H1 (cell line): ENCODE results near the gene GALNT7. TPM values are rescaled to one million over a fixed set of nuclear protein-coding genes. Genes with fewer than 3 reads are reported as not detected.

Source experiments
- CTCF ChIA-PET: fragments of 300-600 bp; sonication (Branson Sonifier 250); formaldehyde crosslinking; loops from one replicate; lab custom pipeline; 2021; ENCODE audit not compliant: partially characterized antibody; lab: Charles Lee
- POLR2A ChIA-PET: fragments of 300-600 bp; sonication (Branson Sonifier 250); formaldehyde crosslinking; loops from one replicate; lab custom pipeline; 2021; ENCODE audit warnings: inconsistent platforms; ENCODE audit not compliant: partially characterized antibody; lab: Charles Lee
- DNase-seq, 2 experiments: peaks; one replicate each; pipeline versions ENCODE4 v3.0.0 to v3.0.0-alpha.2; 2010 to 2022; ENCODE audit warnings: low spot score in 2 of 2, low read depth in 1 of 2, mixed read lengths in 1 of 2
- FAIRE-seq: peaks from 2 replicates; lab custom pipeline; 2011; peaks lifted over from hg19 to GRCh38; lab: Jason Lieb, UNC
- H2AFZ ChIP-seq: 2 replicates; pipeline ENCODE4 v1.8.1; 2012; ENCODE audit warnings: low read length, inconsistent platforms
- H2AK5ac ChIP-seq: 2 replicates; pipeline ENCODE4 v1.6.1; 2013; ENCODE audit warnings: low read depth, low read length
- H2BK120ac ChIP-seq: replicated peaks from 2 replicates; pipeline ENCODE3; 2013; ENCODE audit warnings: low read depth, low read length, inconsistent platforms
- H2BK12ac ChIP-seq: 2 replicates; pipeline ENCODE4 v1.6.1; 2013; ENCODE audit warnings: low read depth, low read length
- H2BK15ac ChIP-seq: 2 replicates; pipeline ENCODE4 v1.6.1; 2013; ENCODE audit warnings: low read length
- H2BK20ac ChIP-seq: 2 replicates; pipeline ENCODE4 v1.6.1; 2013; ENCODE audit warnings: low read length
- H2BK5ac ChIP-seq: 2 replicates; pipeline ENCODE4 v1.6.1; 2013; ENCODE audit warnings: low read depth, low read length
- H3K14ac ChIP-seq: 2 replicates; pipeline ENCODE4 v1.6.1; 2013; ENCODE audit warnings: inconsistent platforms; ENCODE audit not compliant: insufficient read length
- H3K18ac ChIP-seq: 2 replicates; pipeline ENCODE4 v1.6.1; 2013; ENCODE audit warnings: low read length; ENCODE audit errors: extremely low read depth
- H3K23ac ChIP-seq: 2 replicates; pipeline ENCODE4 v1.6.1; 2013; ENCODE audit warnings: inconsistent platforms; ENCODE audit not compliant: insufficient read length
- H3K23me2 ChIP-seq: 2 replicates; pipeline ENCODE4 v1.6.1; 2013; ENCODE audit warnings: low read depth, low read length
- H3K27ac ChIP-seq: 2 replicates; pipeline ENCODE4 v1.6.1; 2011; ENCODE audit warnings: low read depth, low read length, inconsistent platforms
- H3K27me3 ChIP-seq, 4 experiments: replicated peaks in 1 of 4; 1 replicate in 1 of 4; 2 replicates in 3 of 4; pipeline versions ENCODE4 v1.6.1 to v1.8.1; 2011 to 2013; ENCODE audit warnings: low read length in 3 of 4, mild to moderate bottlenecking in 3 of 4, inconsistent platforms in 2 of 4, mixed read lengths in 2 of 4, moderate library complexity in 1 of 4; ENCODE audit not compliant: control insufficient read depth in 3 of 4, insufficient read depth in 3 of 4; ENCODE audit errors: extremely low read depth in 1 of 4
- H3K36me3 ChIP-seq, 4 experiments: 2 replicates each; pipeline versions ENCODE4 v1.6.1 to v1.8.1; 2011 to 2013; ENCODE audit warnings: mild to moderate bottlenecking in 4 of 4, low read length in 3 of 4, moderate library complexity in 2 of 4, control low read depth in 1 of 4, inconsistent platforms in 1 of 4; ENCODE audit not compliant: insufficient read depth in 4 of 4, control insufficient read depth in 2 of 4
- H3K4ac ChIP-seq: replicated peaks from 2 replicates; pipeline ENCODE3; 2013; ENCODE audit warnings: low read length, low read depth, mixed read lengths, inconsistent platforms; ENCODE audit not compliant: insufficient read length
- H3K4me1 ChIP-seq, 4 experiments: replicated peaks in 1 of 4; 1 replicate in 1 of 4; 2 replicates in 3 of 4; pipeline versions ENCODE4 v1.6.1 to v1.8.1; 2011 to 2013; ENCODE audit warnings: low read length in 3 of 4, inconsistent platforms in 2 of 4, mixed read lengths in 1 of 4; ENCODE audit not compliant: insufficient read depth in 4 of 4, control insufficient read depth in 3 of 4
- H3K4me2 ChIP-seq, 2 experiments: 2 replicates each; pipeline versions ENCODE4 v1.6.1 to v1.8.1; 2011 to 2013; ENCODE audit warnings: low read depth in 2 of 2, low read length in 2 of 2, control low read depth in 1 of 2, inconsistent platforms in 1 of 2, mild to moderate bottlenecking in 1 of 2; ENCODE audit not compliant: insufficient read depth in 1 of 2
- H3K4me3 ChIP-seq, 4 experiments: fragments of 200-600, 300-600 bp in 1 of 4; sonication (generic), shearing (Covaris generic), sonication (Bioruptor Twin) in 1 of 4; 2 replicates each; pipeline versions ENCODE4 v1.5.1 to v1.8.1; 2011 to 2016; ENCODE audit warnings: low read length in 4 of 4, low read depth in 3 of 4, control low read depth in 2 of 4, inconsistent platforms in 2 of 4, mild to moderate bottlenecking in 2 of 4, mixed read lengths in 1 of 4, moderate library complexity in 1 of 4; ENCODE audit not compliant: insufficient read depth in 2 of 4; ENCODE audit errors: extremely low read depth in 1 of 4
- H3K56ac ChIP-seq: replicated peaks from 2 replicates; pipeline ENCODE3; 2013; ENCODE audit warnings: low read depth, mild to moderate bottlenecking, mixed read lengths, low read length, inconsistent platforms; ENCODE audit not compliant: insufficient read length
- H3K79me1 ChIP-seq: 2 replicates; pipeline ENCODE4 v1.6.1; 2013; ENCODE audit warnings: low read depth, low read length, control low read depth
- H3K79me2 ChIP-seq, 2 experiments: 2 replicates each; pipeline versions ENCODE4 v1.6.1 to v1.8.1; 2012 to 2013; ENCODE audit warnings: low read length in 2 of 2, mild to moderate bottlenecking in 2 of 2, inconsistent platforms in 1 of 2; ENCODE audit not compliant: insufficient read depth in 2 of 2, control insufficient read depth in 1 of 2
- H3K9ac ChIP-seq, 4 experiments: replicated peaks in 1 of 4; 1 replicate in 1 of 4; 2 replicates in 3 of 4; pipeline versions ENCODE4 v1.6.1 to v1.8.1; 2011 to 2013; ENCODE audit warnings: low read depth in 3 of 4, low read length in 3 of 4, control low read depth in 2 of 4, mild to moderate bottlenecking in 2 of 4, moderate library complexity in 2 of 4, inconsistent platforms in 1 of 4; ENCODE audit errors: extremely low read depth in 1 of 4
- H3K9me3 ChIP-seq, 2 experiments: 2 replicates each; pipeline versions ENCODE4 v1.6.1 to v1.8.1; 2012 to 2013; ENCODE audit warnings: mild to moderate bottlenecking in 2 of 2, moderate library complexity in 2 of 2, control low read depth in 1 of 2, inconsistent platforms in 1 of 2, low read depth in 1 of 2, low read length in 1 of 2, mixed read lengths in 1 of 2; ENCODE audit not compliant: insufficient read depth in 2 of 2
- H4K20me1 ChIP-seq, 2 experiments: replicated peaks in 1 of 2; 2 replicates each; pipeline versions ENCODE3 to v1.8.1; 2011 to 2013; ENCODE audit warnings: inconsistent platforms in 2 of 2, low read length in 2 of 2, mild to moderate bottlenecking in 1 of 2; ENCODE audit not compliant: insufficient read depth in 2 of 2, control insufficient read depth in 1 of 2
- H4K5ac ChIP-seq: 2 replicates; pipeline ENCODE4 v1.6.1; 2013; ENCODE audit warnings: low read length, low read depth, mixed read lengths, inconsistent platforms; ENCODE audit not compliant: insufficient read length
- H4K8ac ChIP-seq: 2 replicates; pipeline ENCODE4 v1.8.0; 2013; ENCODE audit warnings: mild to moderate bottlenecking, moderate library complexity, low read length, inconsistent platforms; ENCODE audit not compliant: insufficient read depth; ENCODE audit errors: extremely low read depth
- H4K91ac ChIP-seq: replicated peaks from 2 replicates; pipeline ENCODE3; 2013; ENCODE audit warnings: low read length, mixed read lengths, inconsistent platforms; ENCODE audit not compliant: insufficient read length
- CBX5 ChIP-seq: fragments of 300-800, 300-1000 bp; sonication (generic); IDR thresholded peaks from 2 replicates; pipeline ENCODE4 v1.7.1; 2016; ENCODE audit warnings: antibody characterized with exemption, low read length, low read depth
- CBX8 ChIP-seq: fragments of 300-800, 300-1000 bp; sonication (generic); IDR thresholded peaks from 2 replicates; pipeline ENCODE4 v1.7.1; 2016; ENCODE audit warnings: low read depth, low read length, borderline replicate concordance
- E2F6 ChIP-seq: IDR thresholded peaks from 2 replicates; pipeline ENCODE4 v1.6.1; 2012; ENCODE audit warnings: inconsistent platforms
- EGR1 ChIP-seq: IDR thresholded peaks from 2 replicates; pipeline ENCODE4 v1.6.1; 2011; ENCODE audit warnings: low read depth, low read length, borderline replicate concordance
- FOSL1 ChIP-seq: IDR thresholded peaks from 2 replicates; pipeline ENCODE4 v1.6.1; 2011; ENCODE audit warnings: mild to moderate bottlenecking, low read depth, low read length, moderate library complexity; ENCODE audit not compliant: insufficient read depth
- KDM1A ChIP-seq: fragments of 200-600, 300-600 bp; sonication (generic); IDR thresholded peaks from 2 replicates; pipeline ENCODE4 v1.7.1; 2016; ENCODE audit warnings: mild to moderate bottlenecking, low read length, borderline replicate concordance
- POLR2A ChIP-seq, 2 experiments: IDR thresholded peaks; 1 replicate in 1 of 2; 2 replicates in 1 of 2; pipeline ENCODE4 v1.6.1; 2011; ENCODE audit warnings: low read depth in 2 of 2, low read length in 2 of 2, mild to moderate bottlenecking in 2 of 2; ENCODE audit errors: control extremely low read depth in 1 of 2
- RFX5 ChIP-seq: IDR thresholded peaks from 2 replicates; pipeline ENCODE4 v1.6.1; 2011; ENCODE audit warnings: low read depth, low read length, improper control_type of control experiment, borderline replicate concordance
- SAP30 ChIP-seq: fragments of 300-600 bp; sonication (generic); IDR thresholded peaks from 2 replicates; pipeline ENCODE4 v1.7.1; 2012; ENCODE audit warnings: low read length, moderate library complexity, mild to moderate bottlenecking, inconsistent platforms; ENCODE audit not compliant: insufficient read depth, insufficient replicate concordance
- SP4 ChIP-seq: IDR thresholded peaks from 2 replicates; pipeline ENCODE4 v1.6.1; 2012; ENCODE audit warnings: low read length, inconsistent platforms
- WGBS, 2 experiments: shearing (Covaris generic) in 1 of 2; methylation state at CpG; one replicate each; pipeline versions ENCODE4 v1.1.6 to v1.1.7; 2013 to 2015; ENCODE audit warnings: low lambda C conversion rate in 2 of 2, mixed read lengths in 2 of 2, inconsistent platforms in 1 of 2, low coverage in 1 of 2, missing lambda C conversion rate in 1 of 2; ENCODE audit not compliant: insufficient replicate concordance in 2 of 2, insufficient coverage in 1 of 2, insufficient read length in 1 of 2; ENCODE audit errors: extremely low coverage in 1 of 2, missing lambda C conversion rate in 1 of 2; 5-methylcytosine and 5-hydroxymethylcytosine counted together
- polyA plus RNA-seq, 7 experiments: library from polyadenylated mRNA; depleted of rRNA in 3 of 7; stranded (reverse) in 5 of 7; unstranded in 2 of 7; fragments of >200 nt in 5 of 7; fragments of 200-250 nt in 2 of 7; gene quantifications; 1 replicate in 5 of 7; 2 replicates in 1 of 7; 4 replicates in 1 of 7; pipeline versions ENCODE4 v1.2.1 to v1.2.3, GENCODE V29; 2011 to 2013; ENCODE audit warnings: missing spikeins in 2 of 7, mixed read lengths in 2 of 7
- total RNA-seq: library from RNA; stranded (reverse); fragmentation: NEBNext Ultra II Directional; extraction: Animal tissue kit (Norgen Biotek cat#: 25700); gene quantifications from 2 replicates; pipeline ENCODE4 v1.2.1, GENCODE V29; 2021
- TF ChIP-seq, protein P1 (sequence below): IDR thresholded peaks from 2 replicates; pipeline ENCODE4 v1.6.1; 2012; ENCODE audit warnings: inconsistent platforms

The GALNT7 gene
- total and polyA plus RNA-seq, 2 of the 8 experiments (the other 6 are each of a cell fraction or from before 2014, with no cell fraction given) = 22.4 to 85.5 TPM

GRCh38 chr4:173253561-173253960, 85.0 kb downstream of the GALNT7 start:
- peaks cover 3 to 88% of the 10 kb centered on the region in 2 experiments for H3K79me2 ChIP-seq
- H3K14ac ChIP-seq = no peak overlapping the region
- H3K23ac ChIP-seq = no peak overlapping the region
- no peak for DNase-seq
- no peak overlapping the region for H2AFZ ChIP-seq
- 96% methylated on average over 2 of the region's 2 CpGs; no CpG with 5 or more reads in 1 of the 2 experiments for WGBS, 2 experiments
- H3K4ac ChIP-seq = no peak overlapping the region
- peaks cover 4 to 8% of the 10 kb centered on the region in 2 experiments for H4K20me1 ChIP-seq
- peaks cover 3% of the 10 kb centered on the region; the same call in 1 of the 2 replicates for H3K79me1 ChIP-seq
- CTCF ChIA-PET = interaction anchor here (0.7 to 2.8 kb wide), 11 partner anchors 10 to 240 kb away, joined by 3 to 11 read pairs (median 5); no protein-coding TSS in a partner anchor
- no peak overlapping the region for H3K4me3 ChIP-seq
- no peak overlapping the region for H4K91ac ChIP-seq
- no peak overlapping the region for H4K5ac ChIP-seq
- H3K27me3 ChIP-seq = no peaks in the 10 kb centered on the region
- no peak overlapping the region for H2BK20ac ChIP-seq
- no peak overlapping the region for H2AK5ac ChIP-seq
- POLR2A ChIA-PET = interaction anchor here (0.6 to 1.0 kb wide), 2 partner anchors 17 to 87 kb away, joined by 3 to 4 read pairs; no protein-coding TSS in a partner anchor
- TF ChIP-seq KDM1A (no peak), E2F6 (no peak), SAP30 (no peak), POLR2A (IDR thresholded peaks at IDR 0.05; ENCODE audit: control extremely low read depth in 1 of 2, low read depth in 2 of 2, low read length in 2 of 2) (no peak), FOSL1 (no peak), SP4 (no peak), EGR1 (no peak), RFX5 (no peak), CBX5 (no peak), CBX8 (no peak)
- TF ChIP-seq, protein P1, sequence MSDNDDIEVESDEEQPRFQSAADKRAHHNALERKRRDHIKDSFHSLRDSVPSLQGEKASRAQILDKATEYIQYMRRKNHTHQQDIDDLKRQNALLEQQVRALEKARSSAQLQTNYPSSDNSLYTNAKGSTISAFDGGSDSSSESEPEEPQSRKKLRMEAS = no peak
- no peak overlapping the region for H2BK5ac ChIP-seq
- H3K36me3 ChIP-seq = peaks cover 0 to 3% (median 0%) of the 10 kb centered on the region in 4 experiments; a peak in 1 of 8 replicates
- no peak overlapping the region for H2BK120ac ChIP-seq
- no peak for FAIRE-seq
- H4K8ac ChIP-seq = no peak overlapping the region
- no peak overlapping the region for H3K4me2 ChIP-seq
- no peak overlapping the region for H2BK15ac ChIP-seq
- H3K4me1 ChIP-seq = peaks cover 2 to 14% (median 4%) of the 10 kb centered on the region in 4 experiments; a peak in 4 of 7 replicates
- H3K9ac ChIP-seq = no peak overlapping the region
- no peak overlapping the region for H2BK12ac ChIP-seq
- no peak overlapping the region for H3K18ac ChIP-seq
- H3K27ac ChIP-seq = no peak overlapping the region
- no peak overlapping the region for H3K56ac ChIP-seq
- H3K9me3 ChIP-seq = no peaks in the 10 kb centered on the region
- no peaks in the 10 kb centered on the region for H3K23me2 ChIP-seq
